Measurements from ENCODE around the gene PPP1R9B.
A peak's percentile ranks its signal among the peaks of the same experiment; 100 is the strongest.

The PPP1R9B gene

GRCh38 chr17:50141026-50141744, 9.3 kb downstream of the PPP1R9B start:
- DNase-seq, result no peak

- DNase-seq, result peak; percentile 90
These were observed 10.3 kb downstream of the PPP1R9B start for GRCh38 chr17:50139950-50140885.

- DNase-seq, result no peak
These were observed 11.2 kb downstream of the PPP1R9B start for GRCh38 chr17:50139185-50139783.

GRCh38 chr17:50137042-50137441, 13.4 kb downstream of the PPP1R9B start:
- no peak for DNase-seq

GRCh38 chr17:50136096-50136687, 14.3 kb downstream of the PPP1R9B start:
- no peak for DNase-seq

- DNase-seq, result no peak
These were observed 15.0 kb downstream of the PPP1R9B start for GRCh38 chr17:50135316-50136095.

GRCh38 chr17:50134206-50135110, 16.0 kb downstream of the PPP1R9B start:
- DNase-seq, result no peak

GRCh38 chr17:50133769-50134099, 16.7 kb downstream of the PPP1R9B start:
- no peak for DNase-seq

GRCh38 chr17:50133028-50133768, 17.3 kb downstream of the PPP1R9B start:
- DNase-seq, result no peak

GRCh38 chr17:50132104-50132794, 18.2 kb downstream of the PPP1R9B start:
- no peak for DNase-seq

- no peak for DNase-seq
These were observed 19.7 kb downstream of the PPP1R9B start for GRCh38 chr17:50130559-50131305.

- peak; percentile 61 for DNase-seq
These were observed 20.5 kb downstream of the PPP1R9B start, which contains the start of gene SAMD14 for GRCh38 chr17:50129728-50130558. Gene SAMD14, minus strand, starts transcription at chr17:50130160. Its CDS starts 5,201 bp downstream, at chr17:50124959.

- no peak for DNase-seq
These were observed 21.1 kb downstream of the PPP1R9B start for GRCh38 chr17:50129353-50129727.

- no peak for DNase-seq
These were observed 21.8 kb downstream of the PPP1R9B start for GRCh38 chr17:50128441-50129352.

GRCh38 chr17:50127697-50128361, 22.6 kb downstream of the PPP1R9B start:
- peak; percentile 90 for DNase-seq

GRCh38 chr17:50125420-50125997, 25.0 kb downstream of the PPP1R9B start:
- no peak for DNase-seq
